KMS-11 (cell line): ENCODE results near the gene NDUFB2.

Experiments
- H2AFZ ChIP-seq: fragments of 200-600 bp; sonication (generic); 2 replicates; pipeline ENCODE4 v1.6.1; 2016; ENCODE audit warnings: antibody characterized with exemption, mixed run types, low read depth
- H3K27ac ChIP-seq: fragments of 200-600 bp; sonication (generic); 2 replicates; pipeline ENCODE4 v1.6.1; 2016; ENCODE audit warnings: mild to moderate bottlenecking, mixed run types
- H3K27me3 ChIP-seq: fragments of 200-600 bp; sonication (generic); 2 replicates; pipeline ENCODE4 v1.6.1; 2017; ENCODE audit warnings: mild to moderate bottlenecking, low read depth, mixed run types, moderate library complexity; ENCODE audit not compliant: insufficient read depth
- H3K36me3 ChIP-seq: fragments of 200-600 bp; sonication (generic); 2 replicates; pipeline ENCODE4 v1.6.1; 2017; ENCODE audit warnings: mild to moderate bottlenecking, mixed run types; ENCODE audit not compliant: insufficient read depth
- H3K4me1 ChIP-seq: fragments of 200-600 bp; sonication (generic); 2 replicates; pipeline ENCODE4 v1.6.1; 2016; ENCODE audit warnings: mild to moderate bottlenecking, low read depth, mixed run types; ENCODE audit not compliant: poor library complexity, severe bottlenecking
- H3K4me2 ChIP-seq: fragments of 200-600 bp; sonication (generic); 2 replicates; pipeline ENCODE4 v1.7.0; 2016; ENCODE audit warnings: mild to moderate bottlenecking, mixed run types
- H3K4me3 ChIP-seq: fragments of 200-600 bp; sonication (generic); IDR thresholded peaks from 2 replicates; pipeline ENCODE4 v1.6.1; 2017; ENCODE audit warnings: low read depth, low read length, mixed read lengths; ENCODE audit not compliant: insufficient read depth
- H3K79me2 ChIP-seq: fragments of 200-600 bp; sonication (generic); 2 replicates; pipeline ENCODE4 v1.6.1; 2016; ENCODE audit warnings: low read depth, mixed run types; ENCODE audit not compliant: insufficient read depth
- H3K9ac ChIP-seq: fragments of 200-600 bp; sonication (generic); 2 replicates; pipeline ENCODE4 v1.6.1; 2016; ENCODE audit warnings: mild to moderate bottlenecking, mixed run types
- H4K20me1 ChIP-seq: fragments of 200-600 bp; sonication (generic); 2 replicates; pipeline ENCODE4 v1.6.1; 2016; ENCODE audit warnings: mild to moderate bottlenecking, mixed run types; ENCODE audit not compliant: insufficient read depth
- CTCF ChIP-seq: fragments of 200-600 bp; sonication (generic); conservative IDR thresholded peaks from 2 replicates; pipeline ENCODE4 v1.6.1; 2017; ENCODE audit warnings: low read depth, mild to moderate bottlenecking, antibody characterized with exemption, low read length, moderate library complexity, mixed read lengths

The NDUFB2 gene

GRCh38 chr7:140677496-140677895, 19.0 kb upstream of the NDUFB2 start:
- Histone ChIP-seq H3K79me2 (no peaks in the 10 kb centered on the region), H4K20me1 (no peaks in the 10 kb centered on the region), H3K4me1 (peaks cover 23% of the 10 kb centered on the region), H3K9ac (no peak overlapping the region), H3K4me2 (no peak overlapping the region), H3K27me3 (no peaks in the 10 kb centered on the region), H3K36me3 (no peaks in the 10 kb centered on the region), H3K27ac (no peak overlapping the region), H3K4me3 (no peak overlapping the region), H2AFZ (no peak overlapping the region)
- no peak for TF ChIP-seq CTCF

GRCh38 chr7:140678081-140678815, 18.3 kb upstream of the NDUFB2 start:
- H3K79me2 ChIP-seq = no peaks in the 10 kb centered on the region
- peaks cover 22% of the 10 kb centered on the region for H3K4me1 ChIP-seq
- no peaks in the 10 kb centered on the region for H3K27me3 ChIP-seq
- no peak overlapping the region for H3K4me2 ChIP-seq
- no peak overlapping the region for H3K4me3 ChIP-seq
- H4K20me1 ChIP-seq = no peaks in the 10 kb centered on the region
- H3K36me3 ChIP-seq = no peaks in the 10 kb centered on the region
- TF ChIP-seq CTCF = no peak
- no peak overlapping the region for H3K27ac ChIP-seq
- H2AFZ ChIP-seq = no peak overlapping the region
- H3K9ac ChIP-seq = no peak overlapping the region

DNA sequence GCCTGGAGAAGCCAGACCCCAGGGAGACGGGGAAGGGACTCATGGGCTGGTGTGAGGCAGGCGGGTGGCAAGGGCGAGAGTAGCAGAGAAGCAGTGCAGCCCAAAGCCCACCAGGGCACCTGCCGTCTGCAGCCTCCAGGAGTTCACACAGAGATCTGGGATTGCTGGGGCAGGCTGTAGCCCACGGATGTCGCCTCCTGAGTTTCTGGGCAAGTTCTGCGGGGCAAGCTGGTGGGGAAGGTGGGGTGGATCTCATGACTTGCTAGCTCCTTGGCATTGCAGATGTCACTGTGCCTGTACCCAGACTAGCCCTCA, 17.7 kb upstream of the NDUFB2 start:
- Histone ChIP-seq H2AFZ (no peak overlapping the region), H3K4me1 (peaks cover 18% of the 10 kb centered on the region), H4K20me1 (no peaks in the 10 kb centered on the region), H3K27ac (no peak overlapping the region), H3K27me3 (no peaks in the 10 kb centered on the region), H3K79me2 (no peaks in the 10 kb centered on the region), H3K4me3 (no peak overlapping the region), H3K4me2 (no peak overlapping the region), H3K36me3 (no peaks in the 10 kb centered on the region), H3K9ac (no peak overlapping the region)
- TF ChIP-seq CTCF = no peak

DNA sequence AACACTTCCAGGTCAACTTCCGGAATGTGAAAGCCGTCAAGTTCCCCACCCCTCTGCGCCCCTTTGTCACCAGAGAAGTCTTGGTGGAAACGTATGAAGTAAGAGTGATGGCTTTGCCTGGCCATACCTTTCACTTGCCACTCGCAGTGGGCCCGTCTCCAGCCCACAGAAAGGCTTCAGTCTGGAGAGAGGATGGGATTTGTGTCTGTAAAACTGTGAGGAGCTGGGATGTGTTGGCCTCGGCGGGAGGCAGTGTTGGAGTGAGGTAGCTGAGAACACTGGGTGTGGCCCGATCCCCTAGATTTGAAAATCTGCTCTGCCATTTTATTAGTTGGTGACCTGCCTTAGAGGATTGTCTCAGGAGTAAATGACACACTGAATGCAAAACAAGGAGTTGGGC, 17.3 kb upstream of the NDUFB2 start:
- Histone ChIP-seq H3K9ac (no peak overlapping the region), H3K4me3 (no peak overlapping the region), H2AFZ (no peak overlapping the region), H3K79me2 (no peaks in the 10 kb centered on the region), H3K4me2 (no peak overlapping the region), H3K4me1 (peaks cover 14% of the 10 kb centered on the region), H3K27ac (no peak overlapping the region), H3K36me3 (no peaks in the 10 kb centered on the region), H3K27me3 (no peaks in the 10 kb centered on the region), H4K20me1 (no peaks in the 10 kb centered on the region)
- no peak for TF ChIP-seq CTCF
